Mesenchymal stem cell (in vitro differentiated cells and primary cell): ENCODE measurements around the gene RPA4.

ENCODE experiments used
- DNase-seq: peaks from one replicate; pipeline ENCODE4 v3.0.0-alpha.2; 2013
- H2AFZ ChIP-seq: one replicate; pipeline ENCODE4 v1.6.1; 2013; ENCODE audit warnings: low read depth, mild to moderate bottlenecking, control low read depth, inconsistent platforms, low read length, moderate library complexity
- H2AK5ac ChIP-seq: 2 replicates; pipeline ENCODE4 v1.6.1; 2013; ENCODE audit warnings: low read length, moderate library complexity, mild to moderate bottlenecking, inconsistent platforms; ENCODE audit not compliant: severe bottlenecking
- H2BK120ac ChIP-seq: one replicate; pipeline ENCODE4 v1.6.1; 2013; ENCODE audit warnings: low read depth, mild to moderate bottlenecking, inconsistent platforms, low read length, moderate library complexity
- H2BK12ac ChIP-seq, 2 experiments: one replicate each; pipeline ENCODE4 v1.6.1; 2013; ENCODE audit warnings: inconsistent platforms in 2 of 2, low read length in 2 of 2, mild to moderate bottlenecking in 2 of 2, moderate library complexity in 2 of 2, control low read depth in 1 of 2
- H2BK15ac ChIP-seq: one replicate; pipeline ENCODE4 v1.6.1; 2013; ENCODE audit warnings: mild to moderate bottlenecking, low read depth, inconsistent platforms; ENCODE audit not compliant: poor library complexity, severe bottlenecking
- H2BK5ac ChIP-seq: 2 replicates; pipeline ENCODE4 v1.6.1; 2013; ENCODE audit warnings: low read depth, mild to moderate bottlenecking, low read length, control low read depth, inconsistent platforms; ENCODE audit not compliant: poor library complexity, severe bottlenecking
- H3K14ac ChIP-seq, 2 experiments: one replicate each; pipeline ENCODE4 v1.6.1; 2013; ENCODE audit warnings: inconsistent platforms in 2 of 2, low read length in 2 of 2, control low read depth in 1 of 2, mild to moderate bottlenecking in 1 of 2, moderate library complexity in 1 of 2
- H3K18ac ChIP-seq, 2 experiments: one replicate each; pipeline ENCODE4 v1.6.1; 2013; ENCODE audit warnings: inconsistent platforms in 2 of 2, low read length in 2 of 2, control low read depth in 1 of 2, low read depth in 1 of 2, mild to moderate bottlenecking in 1 of 2
- H3K23ac ChIP-seq, 2 experiments: one replicate each; pipeline ENCODE4 v1.6.1; 2013; ENCODE audit warnings: inconsistent platforms in 2 of 2, low read length in 2 of 2, mild to moderate bottlenecking in 2 of 2, moderate library complexity in 2 of 2, control low read depth in 1 of 2
- H3K27ac ChIP-seq: 2 replicates; pipeline ENCODE4 v1.5.1; 2013; ENCODE audit warnings: mild to moderate bottlenecking, moderate library complexity, low read length, control low read depth, inconsistent platforms; ENCODE audit not compliant: poor library complexity, severe bottlenecking
- H3K27me3 ChIP-seq, 2 experiments: 2 replicates each; pipeline versions ENCODE4 v1.6.1 to v1.7.0; 2013; ENCODE audit warnings: low read length in 2 of 2, mild to moderate bottlenecking in 2 of 2, moderate library complexity in 2 of 2, control low read depth in 1 of 2, inconsistent platforms in 1 of 2; ENCODE audit not compliant: control insufficient read depth in 1 of 2, insufficient read depth in 1 of 2
- H3K36me3 ChIP-seq, 2 experiments: 2 replicates each; pipeline versions ENCODE4 v1.6.1 to v1.7.0; 2013; ENCODE audit warnings: low read length in 2 of 2, control low read depth in 1 of 2, inconsistent platforms in 1 of 2, low read depth in 1 of 2, mild to moderate bottlenecking in 1 of 2; ENCODE audit not compliant: insufficient read depth in 2 of 2, control insufficient read depth in 1 of 2
- H3K4ac ChIP-seq, 2 experiments: one replicate each; pipeline ENCODE4 v1.6.1; 2013; ENCODE audit warnings: inconsistent platforms in 2 of 2, low read length in 2 of 2, mild to moderate bottlenecking in 2 of 2, moderate library complexity in 2 of 2, control low read depth in 1 of 2, low read depth in 1 of 2
- H3K4me1 ChIP-seq: 2 replicates; pipeline ENCODE4 v1.6.1; 2013; ENCODE audit warnings: low read depth, low read length, control low read depth; ENCODE audit not compliant: control insufficient read depth, insufficient read depth
- H3K4me2 ChIP-seq: 2 replicates; pipeline ENCODE4 v1.6.1; 2013; ENCODE audit warnings: low read length, mild to moderate bottlenecking, inconsistent platforms; ENCODE audit not compliant: poor library complexity, severe bottlenecking
- H3K4me3 ChIP-seq, 2 experiments: 2 replicates each; pipeline versions ENCODE4 v1.5.1 to v1.7.0; 2013; ENCODE audit warnings: low read length in 2 of 2, mild to moderate bottlenecking in 2 of 2, control low read depth in 1 of 2, low read depth in 1 of 2; ENCODE audit not compliant: insufficient read depth in 1 of 2
- H3K79me1 ChIP-seq: replicated peaks from 2 replicates; pipeline ENCODE4 v1.6.1; 2013; ENCODE audit warnings: mild to moderate bottlenecking, control low read depth, low read length, inconsistent platforms; ENCODE audit not compliant: poor library complexity, severe bottlenecking
- H3K9ac ChIP-seq: 2 replicates; pipeline ENCODE4 v1.7.0; 2013; ENCODE audit warnings: mild to moderate bottlenecking, low read length, moderate library complexity
- H3K9me3 ChIP-seq: 2 replicates; pipeline ENCODE4 v1.7.0; 2013; ENCODE audit warnings: mild to moderate bottlenecking, low read length; ENCODE audit not compliant: control insufficient read depth
- H4K8ac ChIP-seq: one replicate; pipeline ENCODE4 v1.6.1; 2013; ENCODE audit warnings: inconsistent platforms, mild to moderate bottlenecking, low read length, moderate library complexity
- H4K91ac ChIP-seq: one replicate; pipeline ENCODE4 v1.6.1; 2013; ENCODE audit warnings: mild to moderate bottlenecking, low read length, inconsistent platforms
- WGBS: methylation state at CpG from one replicate; pipeline ENCODE4 v1.1.7; 2013; ENCODE audit warnings: mixed read lengths; 5-methylcytosine and 5-hydroxymethylcytosine counted together

The RPA4 gene

DNA sequence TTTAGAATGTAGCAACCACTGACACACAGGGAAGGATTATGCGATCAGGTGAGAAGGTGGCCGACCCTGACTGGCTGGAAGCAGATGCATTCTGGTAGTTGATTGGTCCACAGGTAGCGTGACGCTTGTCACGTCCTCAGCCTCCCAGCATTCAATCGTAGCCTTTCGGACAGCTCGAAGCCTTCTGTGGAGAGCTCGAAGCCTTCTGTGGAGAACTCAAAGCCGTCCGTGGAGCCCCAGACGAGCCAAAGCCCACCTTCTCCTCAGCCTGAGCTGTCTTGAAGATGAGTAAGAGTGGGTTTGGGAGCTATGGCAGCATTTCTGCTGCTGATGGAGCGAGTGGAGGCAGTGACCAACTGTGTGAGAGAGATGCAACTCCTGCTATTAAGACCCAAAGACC lies 319 bp downstream of the RPA4 start:
- Histone ChIP-seq H3K14ac (no peak overlapping the region), H3K4ac (no peak overlapping the region), H3K36me3 (peaks cover 3 to 12% of the 10 kb centered on the region in 2 experiments), H2BK12ac (no peak overlapping the region), H3K4me2 (no peak overlapping the region), H4K8ac (no peak overlapping the region), H2AK5ac (no peak overlapping the region), H3K27me3 (no peaks in the 10 kb centered on the region), H4K91ac (no peak overlapping the region), H2BK15ac (no peak overlapping the region), H2BK120ac (no peak overlapping the region), H3K9ac (no peak overlapping the region), H3K4me1 (no peaks in the 10 kb centered on the region), H3K18ac (no peak overlapping the region), H3K4me3 (no peak overlapping the region), H3K23ac (no peak overlapping the region), H3K27ac (no peak overlapping the region), H3K79me1 (no peaks in the 10 kb centered on the region), H3K9me3 (no peaks in the 10 kb centered on the region), H2BK5ac (no peak overlapping the region), H2AFZ (no peak overlapping the region)
- DNase-seq, result no peak
- 100% methylated on average over 12 of the region's 13 CpGs for WGBS

DNA sequence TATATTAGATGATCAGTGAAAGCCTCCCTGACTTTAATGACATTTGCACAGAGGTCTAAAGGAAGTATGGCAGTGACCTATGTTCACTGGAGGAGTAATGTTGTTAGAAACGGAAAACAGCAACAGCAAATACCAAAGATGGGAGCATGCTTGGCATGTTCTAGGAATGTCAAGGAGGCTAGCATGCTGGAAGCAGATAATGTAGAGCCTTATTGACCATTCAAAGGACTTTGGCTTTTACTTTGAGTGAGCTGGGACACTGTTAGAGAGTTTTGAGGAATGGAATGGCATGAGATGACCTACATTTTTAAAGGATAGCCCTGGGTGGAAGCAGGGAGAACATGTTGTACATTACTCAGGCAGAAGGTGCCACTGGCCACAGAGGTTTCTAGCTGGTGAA lies 6.0 kb downstream of the RPA4 start:
- no peak overlapping the region for H2AK5ac ChIP-seq
- H3K4me3 ChIP-seq, result no peak overlapping the region
- H3K9ac ChIP-seq, result no peak overlapping the region
- no peak overlapping the region for H2BK15ac ChIP-seq
- no peak overlapping the region for H4K8ac ChIP-seq
- H3K36me3 ChIP-seq, result peaks cover under 1 to 2% of the 10 kb centered on the region in 2 experiments
- H3K18ac ChIP-seq, result no peak overlapping the region
- peak; percentile 28 for DNase-seq
- H3K14ac ChIP-seq, result no peak overlapping the region
- H2BK120ac ChIP-seq, result no peak overlapping the region
- no peaks in the 10 kb centered on the region for H3K79me1 ChIP-seq
- no peak overlapping the region for H2AFZ ChIP-seq
- H2BK5ac ChIP-seq, result no peak overlapping the region
- H2BK12ac ChIP-seq, result no peak overlapping the region
- H3K4me2 ChIP-seq, result no peak overlapping the region
- no peaks in the 10 kb centered on the region for H3K27me3 ChIP-seq
- 77% methylated on average over 1 of the region's 1 CpG for WGBS
- no peak overlapping the region for H3K4ac ChIP-seq
- no peaks in the 10 kb centered on the region for H3K4me1 ChIP-seq
- H3K23ac ChIP-seq, result no peak overlapping the region
- H3K27ac ChIP-seq, result no peak overlapping the region
- no peaks in the 10 kb centered on the region for H3K9me3 ChIP-seq
- no peak overlapping the region for H4K91ac ChIP-seq

DNA sequence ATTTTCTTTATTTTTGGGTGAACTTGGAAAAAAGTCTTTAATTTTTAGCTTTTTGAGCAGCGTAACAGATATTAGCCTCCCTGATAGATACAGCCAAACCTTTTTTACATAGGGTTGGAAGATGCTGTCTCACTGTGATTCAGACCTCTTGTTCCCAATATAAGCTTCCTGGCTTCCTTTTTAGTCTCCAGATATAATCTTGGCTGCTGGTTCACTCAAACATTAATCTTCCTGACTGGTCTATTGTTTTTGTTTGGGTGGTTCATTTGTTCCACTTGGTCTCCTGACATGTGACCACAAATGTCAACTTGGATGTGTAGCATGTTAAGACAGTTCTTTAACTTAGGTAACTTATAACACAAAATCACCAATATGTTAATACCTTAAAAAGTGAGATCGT lies 23.0 kb downstream of the RPA4 start:
- WGBS, result no CpG with 5 or more reads among the region's 2 CpGs
- Histone ChIP-seq H3K4me1 (no peaks in the 10 kb centered on the region), H3K14ac (no peak overlapping the region), H2BK120ac (no peak overlapping the region), H3K27ac (no peak overlapping the region), H2BK5ac (no peak overlapping the region), H3K79me1 (no peaks in the 10 kb centered on the region), H4K91ac (no peak overlapping the region), H3K4me3 (no peak overlapping the region), H4K8ac (no peak overlapping the region), H2BK15ac (no peak overlapping the region), H2BK12ac (no peak overlapping the region), H2AFZ (no peak overlapping the region), H3K36me3 (no peaks in the 10 kb centered on the region), H3K4me2 (no peak overlapping the region), H3K27me3 (no peaks in the 10 kb centered on the region), H3K23ac (no peak overlapping the region), H2AK5ac (no peak overlapping the region), H3K4ac (no peak overlapping the region), H3K9ac (peak overlapping the region; percentile 0), H3K9me3 (no peaks in the 10 kb centered on the region), H3K18ac (no peak overlapping the region)
- DNase-seq, result peak; percentile 4

DNA sequence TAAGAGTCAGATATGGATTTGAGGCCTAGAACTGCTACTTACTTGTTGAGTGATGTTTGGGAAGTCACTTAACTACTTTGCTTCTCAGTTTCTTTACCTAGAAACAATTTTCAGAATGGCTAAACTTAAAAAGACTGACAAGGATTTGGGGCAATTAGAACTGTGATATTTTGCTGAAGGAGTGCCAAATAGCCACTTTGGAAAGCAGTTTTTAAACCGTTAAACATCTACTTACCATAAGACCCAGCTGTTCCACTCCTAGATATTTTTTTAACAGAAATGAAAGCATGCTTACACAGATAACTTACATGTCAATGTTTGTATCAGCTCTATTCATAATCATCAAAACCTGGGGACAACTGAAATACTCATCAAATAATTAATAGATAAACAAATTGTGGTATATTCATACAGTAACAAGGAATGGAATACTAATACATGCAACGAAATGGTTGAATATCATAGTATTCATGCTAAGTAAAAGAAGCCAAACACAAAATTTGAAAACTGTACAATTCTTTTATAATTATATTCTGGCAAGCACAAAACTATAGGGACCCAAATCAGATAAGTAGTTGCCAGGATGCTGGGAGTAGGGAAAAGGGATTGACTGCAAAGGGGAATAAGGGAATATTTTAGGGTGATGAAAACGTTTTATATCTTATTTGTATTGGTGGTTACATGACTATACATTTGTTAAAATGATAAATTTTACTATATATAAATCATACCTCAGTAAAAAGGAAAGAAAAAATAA lies 24.0 kb downstream of the RPA4 start:
- H3K9ac ChIP-seq, result peak overlapping the region; percentile 31
- 100% methylated on average over 1 of the region's 3 CpGs for WGBS
- H3K4me3 ChIP-seq, result no peak overlapping the region
- no peaks in the 10 kb centered on the region for H3K27me3 ChIP-seq
- no peak overlapping the region for H4K8ac ChIP-seq
- H3K14ac ChIP-seq, result no peak overlapping the region
- H2BK120ac ChIP-seq, result no peak overlapping the region
- no peak overlapping the region for H3K23ac ChIP-seq
- H2AK5ac ChIP-seq, result no peak overlapping the region
- no peaks in the 10 kb centered on the region for H3K36me3 ChIP-seq
- no peak for DNase-seq
- H3K4me1 ChIP-seq, result no peaks in the 10 kb centered on the region
- H2BK5ac ChIP-seq, result no peak overlapping the region
- no peak overlapping the region for H2AFZ ChIP-seq
- no peaks in the 10 kb centered on the region for H3K79me1 ChIP-seq
- H3K27ac ChIP-seq, result no peak overlapping the region
- H3K4ac ChIP-seq, result no peak overlapping the region
- H3K9me3 ChIP-seq, result no peaks in the 10 kb centered on the region
- no peak overlapping the region for H3K18ac ChIP-seq
- H3K4me2 ChIP-seq, result no peak overlapping the region
- no peak overlapping the region for H2BK15ac ChIP-seq
- no peak overlapping the region for H4K91ac ChIP-seq
- no peak overlapping the region for H2BK12ac ChIP-seq
